Panc1 (cell line): ENCODE data around the gene ZNF519.
"Not testable (repeated sequence)": the region's sequence is repeated elsewhere in the genome, so short reads cannot be mapped to it uniquely, and the experiment has no call there.

Source experiments
- POLR2AphosphoS5 ChIP-seq: IDR thresholded peaks from 2 replicates; pipeline ENCODE4 v1.6.1; 2012; ENCODE audit warnings: mild to moderate bottlenecking, low read depth, low read length, moderate library complexity
- TCF7L2 ChIP-seq: IDR thresholded peaks from 2 replicates; pipeline ENCODE4 v1.6.1; 2011; ENCODE audit warnings: mild to moderate bottlenecking, low read depth, low read length, inconsistent platforms
- TF ChIP-seq, protein P1 (sequence below): fragments of 450-650 bp; IDR thresholded peaks from 2 replicates; pipeline ENCODE4 v1.5.1; 2017; ENCODE audit warnings: mild to moderate bottlenecking
- TF ChIP-seq, protein P2 (sequence below), 2 experiments: IDR thresholded peaks; 2 replicates each; pipeline ENCODE4 v1.6.1; 2011 to 2012; ENCODE audit warnings: low read depth in 2 of 2, control low read depth in 1 of 2, low read length in 1 of 2, mild to moderate bottlenecking in 1 of 2, moderate library complexity in 1 of 2; ENCODE audit not compliant: insufficient read depth in 1 of 2

DNA sequence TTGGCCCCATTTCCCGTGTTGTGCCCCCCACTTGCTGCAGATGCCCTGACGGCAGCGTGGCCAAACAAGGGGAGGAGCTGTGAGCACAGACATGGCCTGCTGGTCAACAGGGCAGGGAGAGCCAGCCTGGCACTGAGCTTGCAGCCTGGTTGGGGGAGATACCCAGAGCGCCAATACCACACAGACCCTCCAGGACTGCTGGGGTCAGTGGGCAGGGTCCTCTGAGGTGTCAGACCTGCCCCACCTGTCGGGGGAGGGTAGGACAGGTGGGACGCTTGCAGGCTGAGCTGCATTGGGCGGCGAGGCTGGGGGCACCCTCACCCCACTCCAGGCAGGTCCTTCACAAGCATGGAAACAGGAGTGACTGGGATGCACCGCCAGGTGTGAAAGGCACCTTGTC lies 9.9 kb upstream of the ZNF519 start:
- TF ChIP-seq, protein P1, sequence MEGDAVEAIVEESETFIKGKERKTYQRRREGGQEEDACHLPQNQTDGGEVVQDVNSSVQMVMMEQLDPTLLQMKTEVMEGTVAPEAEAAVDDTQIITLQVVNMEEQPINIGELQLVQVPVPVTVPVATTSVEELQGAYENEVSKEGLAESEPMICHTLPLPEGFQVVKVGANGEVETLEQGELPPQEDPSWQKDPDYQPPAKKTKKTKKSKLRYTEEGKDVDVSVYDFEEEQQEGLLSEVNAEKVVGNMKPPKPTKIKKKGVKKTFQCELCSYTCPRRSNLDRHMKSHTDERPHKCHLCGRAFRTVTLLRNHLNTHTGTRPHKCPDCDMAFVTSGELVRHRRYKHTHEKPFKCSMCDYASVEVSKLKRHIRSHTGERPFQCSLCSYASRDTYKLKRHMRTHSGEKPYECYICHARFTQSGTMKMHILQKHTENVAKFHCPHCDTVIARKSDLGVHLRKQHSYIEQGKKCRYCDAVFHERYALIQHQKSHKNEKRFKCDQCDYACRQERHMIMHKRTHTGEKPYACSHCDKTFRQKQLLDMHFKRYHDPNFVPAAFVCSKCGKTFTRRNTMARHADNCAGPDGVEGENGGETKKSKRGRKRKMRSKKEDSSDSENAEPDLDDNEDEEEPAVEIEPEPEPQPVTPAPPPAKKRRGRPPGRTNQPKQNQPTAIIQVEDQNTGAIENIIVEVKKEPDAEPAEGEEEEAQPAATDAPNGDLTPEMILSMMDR: not testable (repeated sequence)
- TF ChIP-seq, protein P2, sequence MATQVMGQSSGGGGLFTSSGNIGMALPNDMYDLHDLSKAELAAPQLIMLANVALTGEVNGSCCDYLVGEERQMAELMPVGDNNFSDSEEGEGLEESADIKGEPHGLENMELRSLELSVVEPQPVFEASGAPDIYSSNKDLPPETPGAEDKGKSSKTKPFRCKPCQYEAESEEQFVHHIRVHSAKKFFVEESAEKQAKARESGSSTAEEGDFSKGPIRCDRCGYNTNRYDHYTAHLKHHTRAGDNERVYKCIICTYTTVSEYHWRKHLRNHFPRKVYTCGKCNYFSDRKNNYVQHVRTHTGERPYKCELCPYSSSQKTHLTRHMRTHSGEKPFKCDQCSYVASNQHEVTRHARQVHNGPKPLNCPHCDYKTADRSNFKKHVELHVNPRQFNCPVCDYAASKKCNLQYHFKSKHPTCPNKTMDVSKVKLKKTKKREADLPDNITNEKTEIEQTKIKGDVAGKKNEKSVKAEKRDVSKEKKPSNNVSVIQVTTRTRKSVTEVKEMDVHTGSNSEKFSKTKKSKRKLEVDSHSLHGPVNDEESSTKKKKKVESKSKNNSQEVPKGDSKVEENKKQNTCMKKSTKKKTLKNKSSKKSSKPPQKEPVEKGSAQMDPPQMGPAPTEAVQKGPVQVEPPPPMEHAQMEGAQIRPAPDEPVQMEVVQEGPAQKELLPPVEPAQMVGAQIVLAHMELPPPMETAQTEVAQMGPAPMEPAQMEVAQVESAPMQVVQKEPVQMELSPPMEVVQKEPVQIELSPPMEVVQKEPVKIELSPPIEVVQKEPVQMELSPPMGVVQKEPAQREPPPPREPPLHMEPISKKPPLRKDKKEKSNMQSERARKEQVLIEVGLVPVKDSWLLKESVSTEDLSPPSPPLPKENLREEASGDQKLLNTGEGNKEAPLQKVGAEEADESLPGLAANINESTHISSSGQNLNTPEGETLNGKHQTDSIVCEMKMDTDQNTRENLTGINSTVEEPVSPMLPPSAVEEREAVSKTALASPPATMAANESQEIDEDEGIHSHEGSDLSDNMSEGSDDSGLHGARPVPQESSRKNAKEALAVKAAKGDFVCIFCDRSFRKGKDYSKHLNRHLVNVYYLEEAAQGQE (IDR thresholded peaks at IDR 0.05; ENCODE audit: insufficient read depth in 1 of 2, low read depth in 2 of 2, low read length in 1 of 2): not testable (repeated sequence)
- TF ChIP-seq POLR2AphosphoS5, TCF7L2: not testable (repeated sequence)
